Measurements from ENCODE around the gene TNNT1.

DNA sequence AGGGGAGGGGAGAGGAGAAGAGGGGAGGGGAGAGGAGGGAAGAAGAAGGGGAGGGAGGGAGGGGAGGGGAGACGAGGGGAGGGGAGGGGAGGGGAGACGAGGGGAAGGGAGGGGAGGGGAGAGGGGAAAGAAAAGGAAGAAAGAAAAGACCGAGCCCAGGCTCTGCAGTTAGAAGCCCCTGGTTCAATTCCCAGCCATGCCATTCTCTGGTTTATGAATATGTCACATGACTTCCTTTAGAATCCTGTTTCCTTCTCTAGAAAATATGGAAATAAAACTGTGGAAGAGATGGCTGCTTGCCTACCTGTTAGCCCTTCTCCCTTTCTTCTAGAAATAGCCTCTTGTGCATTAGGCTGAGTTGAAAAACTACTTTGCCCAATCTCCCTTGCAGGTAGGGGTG, 14.3 kb downstream of the TNNT1 start:
- TF ChIP-seq, protein P1, sequence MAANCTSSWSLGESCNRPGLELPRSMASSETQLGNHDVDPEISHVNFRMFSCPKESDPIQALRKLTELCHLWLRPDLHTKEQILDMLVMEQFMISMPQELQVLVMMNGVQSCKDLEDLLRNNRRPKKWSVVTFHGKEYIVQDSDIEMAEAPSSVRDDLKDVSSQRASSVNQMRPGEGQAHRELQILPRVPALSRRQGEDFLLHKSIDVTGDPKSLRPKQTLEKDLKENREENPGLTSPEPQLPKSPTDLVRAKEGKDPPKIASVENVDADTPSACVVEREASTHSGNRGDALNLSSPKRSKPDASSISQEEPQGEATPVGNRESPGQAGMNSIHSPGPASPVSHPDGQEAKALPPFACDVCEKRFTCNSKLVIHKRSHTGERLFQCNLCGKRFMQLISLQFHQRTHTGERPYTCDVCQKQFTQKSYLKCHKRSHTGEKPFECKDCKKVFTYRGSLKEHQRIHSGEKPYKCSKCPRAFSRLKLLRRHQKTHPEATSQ (tag by site-specific recombination; IDR thresholded peaks at IDR 0.05) = no peak
- TF ChIP-seq, protein P2, sequence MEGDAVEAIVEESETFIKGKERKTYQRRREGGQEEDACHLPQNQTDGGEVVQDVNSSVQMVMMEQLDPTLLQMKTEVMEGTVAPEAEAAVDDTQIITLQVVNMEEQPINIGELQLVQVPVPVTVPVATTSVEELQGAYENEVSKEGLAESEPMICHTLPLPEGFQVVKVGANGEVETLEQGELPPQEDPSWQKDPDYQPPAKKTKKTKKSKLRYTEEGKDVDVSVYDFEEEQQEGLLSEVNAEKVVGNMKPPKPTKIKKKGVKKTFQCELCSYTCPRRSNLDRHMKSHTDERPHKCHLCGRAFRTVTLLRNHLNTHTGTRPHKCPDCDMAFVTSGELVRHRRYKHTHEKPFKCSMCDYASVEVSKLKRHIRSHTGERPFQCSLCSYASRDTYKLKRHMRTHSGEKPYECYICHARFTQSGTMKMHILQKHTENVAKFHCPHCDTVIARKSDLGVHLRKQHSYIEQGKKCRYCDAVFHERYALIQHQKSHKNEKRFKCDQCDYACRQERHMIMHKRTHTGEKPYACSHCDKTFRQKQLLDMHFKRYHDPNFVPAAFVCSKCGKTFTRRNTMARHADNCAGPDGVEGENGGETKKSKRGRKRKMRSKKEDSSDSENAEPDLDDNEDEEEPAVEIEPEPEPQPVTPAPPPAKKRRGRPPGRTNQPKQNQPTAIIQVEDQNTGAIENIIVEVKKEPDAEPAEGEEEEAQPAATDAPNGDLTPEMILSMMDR (tag by site-specific recombination; IDR thresholded peaks at IDR 0.05) = no peak
- TF ChIP-seq, protein P3, sequence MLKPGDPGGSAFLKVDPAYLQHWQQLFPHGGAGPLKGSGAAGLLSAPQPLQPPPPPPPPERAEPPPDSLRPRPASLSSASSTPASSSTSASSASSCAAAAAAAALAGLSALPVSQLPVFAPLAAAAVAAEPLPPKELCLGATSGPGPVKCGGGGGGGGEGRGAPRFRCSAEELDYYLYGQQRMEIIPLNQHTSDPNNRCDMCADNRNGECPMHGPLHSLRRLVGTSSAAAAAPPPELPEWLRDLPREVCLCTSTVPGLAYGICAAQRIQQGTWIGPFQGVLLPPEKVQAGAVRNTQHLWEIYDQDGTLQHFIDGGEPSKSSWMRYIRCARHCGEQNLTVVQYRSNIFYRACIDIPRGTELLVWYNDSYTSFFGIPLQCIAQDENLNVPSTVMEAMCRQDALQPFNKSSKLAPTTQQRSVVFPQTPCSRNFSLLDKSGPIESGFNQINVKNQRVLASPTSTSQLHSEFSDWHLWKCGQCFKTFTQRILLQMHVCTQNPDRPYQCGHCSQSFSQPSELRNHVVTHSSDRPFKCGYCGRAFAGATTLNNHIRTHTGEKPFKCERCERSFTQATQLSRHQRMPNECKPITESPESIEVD (tag by site-specific recombination; IDR thresholded peaks at IDR 0.05) = no peak
- TF ChIP-seq SP7 (tag by site-specific recombination; IDR thresholded peaks at IDR 0.05) (no peak), ZNF37A (tag by site-specific recombination; IDR thresholded peaks at IDR 0.05) (no peak)
